Erythroblast (primary cell): ENCODE data around the gene STRN.

ENCODE experiments used
- GATA1 ChIP-seq: IDR thresholded peaks from 2 replicates; pipeline ENCODE4 v1.6.1; 2011; ENCODE audit warnings: low read depth, mild to moderate bottlenecking, control low read depth, low read length, moderate library complexity
- POLR2A ChIP-seq: IDR thresholded peaks from 2 replicates; pipeline ENCODE4 v1.6.1; 2011; ENCODE audit warnings: mild to moderate bottlenecking, low read length

- TF ChIP-seq POLR2A = no peak
- no peak for TF ChIP-seq GATA1
These were observed 147.8 kb downstream of the STRN start for GRCh38 chr2:36818542-36818941.
